ENCODE data around the gene GIPR. TPM values are rescaled to one million over a fixed set of nuclear protein-coding genes. Genes with fewer than 3 reads are reported as not detected.
"Not testable (repeated sequence)": the region's sequence is repeated elsewhere in the genome, so short reads cannot be mapped to it uniquely, and the experiment has no call there.

The GIPR gene, protein sequence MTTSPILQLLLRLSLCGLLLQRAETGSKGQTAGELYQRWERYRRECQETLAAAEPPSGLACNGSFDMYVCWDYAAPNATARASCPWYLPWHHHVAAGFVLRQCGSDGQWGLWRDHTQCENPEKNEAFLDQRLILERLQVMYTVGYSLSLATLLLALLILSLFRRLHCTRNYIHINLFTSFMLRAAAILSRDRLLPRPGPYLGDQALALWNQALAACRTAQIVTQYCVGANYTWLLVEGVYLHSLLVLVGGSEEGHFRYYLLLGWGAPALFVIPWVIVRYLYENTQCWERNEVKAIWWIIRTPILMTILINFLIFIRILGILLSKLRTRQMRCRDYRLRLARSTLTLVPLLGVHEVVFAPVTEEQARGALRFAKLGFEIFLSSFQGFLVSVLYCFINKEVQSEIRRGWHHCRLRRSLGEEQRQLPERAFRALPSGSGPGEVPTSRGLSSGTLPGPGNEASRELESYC
- total RNA-seq = 10 to 100 TPM; 29.0 to 74.0 TPM

DNA sequence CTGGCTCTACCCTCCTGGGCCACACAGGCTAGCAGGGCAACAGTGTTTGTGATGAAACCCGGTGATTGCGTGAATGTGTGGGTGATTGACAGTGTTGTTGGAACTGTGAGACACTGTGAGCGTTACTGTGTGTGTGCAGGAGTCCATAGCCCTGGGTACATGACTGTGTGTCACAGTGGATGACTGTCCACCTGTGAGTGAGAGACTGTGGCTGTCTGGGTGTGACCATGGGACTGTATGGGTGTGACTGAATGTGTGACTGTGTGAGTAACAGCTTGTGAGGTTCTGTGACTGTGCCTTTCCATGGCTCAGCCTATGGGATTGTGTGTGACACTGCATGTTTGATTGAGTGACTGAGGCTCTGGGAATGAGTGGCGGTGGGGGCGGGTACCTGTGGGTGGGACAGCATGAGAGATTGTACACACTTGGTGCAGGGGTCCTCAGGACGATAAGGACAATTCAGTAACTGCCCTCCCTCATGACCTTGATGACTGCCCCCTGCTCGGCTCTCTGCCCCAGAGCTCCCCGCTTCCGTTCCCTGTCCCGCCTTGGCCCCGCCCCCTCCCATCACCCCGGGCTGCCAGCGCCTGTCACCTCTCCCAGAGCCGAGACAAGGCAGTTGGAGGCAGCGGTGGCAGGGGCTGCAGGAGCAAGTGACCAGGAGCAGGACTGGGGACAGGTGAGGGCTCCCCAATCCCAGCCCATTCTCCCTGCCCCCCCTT lies at the start of gene GIPR:
Gene GIPR, plus strand, starts transcription at position 602 of the 722 bp plus-strand sequence. CDS start 1,300 bp downstream, outside the sequence.
- peak; percentile 91 to 93 for ATAC-seq
- Mint-ChIP-seq H3K9me3 (no peaks in the 10 kb centered on the region), H3K27me3 (no peaks in the 10 kb centered on the region), H3K4me1 (ENCODE audit: low read depth in 2 of 2) (peaks cover 41 to 47% of the 10 kb centered on the region in 2 donors), H3K36me3 (peaks cover 3% of the 10 kb centered on the region), H3K4me3 (peak within 1 kb of the TSS; percentile 94), H3K27ac (peak within 1 kb of the TSS; percentile 78 to 88)
- DNase-seq (ENCODE audit: low spot score) = peak; percentile 87

DNA sequence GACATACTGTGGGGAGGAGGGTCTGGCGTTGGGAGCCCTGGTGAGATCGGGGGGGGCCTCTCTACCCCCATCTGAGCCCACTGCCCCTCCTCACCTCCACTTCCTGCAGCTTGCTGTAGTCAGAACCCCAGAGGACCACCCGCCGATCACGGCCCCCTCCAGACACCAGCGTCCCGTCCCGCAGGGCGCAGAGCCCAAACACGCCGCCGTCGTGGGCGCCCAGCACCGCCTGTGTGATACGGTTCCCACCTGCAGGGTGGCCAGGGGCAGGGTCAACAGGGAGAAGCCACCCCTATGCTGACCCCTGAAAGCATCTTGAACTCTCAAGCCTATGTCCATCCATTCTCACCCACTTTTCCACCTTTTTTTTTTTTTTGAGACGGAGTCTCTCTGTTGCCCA lies 46.6 kb upstream of the GIPR start:
- Mint-ChIP-seq H3K27ac (peak overlapping the region in 1 of 2 donors; percentile 2), H3K27me3 (no peaks in the 10 kb centered on the region), H3K36me3 (peaks cover 23% of the 10 kb centered on the region), H3K9me3 (no peaks in the 10 kb centered on the region), H3K4me1 (ENCODE audit: low read depth in 2 of 2) (peaks cover 14 to 18% of the 10 kb centered on the region in 2 donors), H3K4me3 (no peak overlapping the region)
- DNase-seq (ENCODE audit: low spot score) (no peak), ATAC-seq (peak; percentile 28 to 43)

DNA sequence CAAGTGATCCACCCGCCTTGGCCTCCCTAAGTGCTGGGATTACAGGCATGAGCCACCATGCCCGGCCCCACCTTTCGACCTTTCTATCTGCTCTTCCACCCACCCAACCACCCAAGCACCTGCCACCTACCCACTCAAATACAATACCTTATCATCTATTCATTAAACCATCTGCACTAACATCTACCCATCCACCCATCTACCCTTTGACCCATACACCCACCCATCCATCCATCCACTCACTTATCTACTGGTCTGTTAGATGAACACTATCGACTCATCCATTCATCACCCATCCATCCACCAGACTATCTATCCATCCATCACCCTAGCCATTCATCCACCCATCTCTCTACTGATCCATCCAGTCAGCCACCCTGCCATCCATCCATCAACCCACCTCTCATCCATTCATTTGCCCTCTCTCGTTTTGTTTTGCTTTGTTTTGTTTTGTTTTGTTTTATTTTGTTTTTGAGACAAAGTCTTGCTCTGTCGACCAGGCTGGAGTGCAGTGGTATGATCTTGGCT lies 46.0 kb upstream of the GIPR start:
- ATAC-seq (no peak), DNase-seq (ENCODE audit: low spot score) (no peak)
- Mint-ChIP-seq H3K36me3 (peaks cover 23% of the 10 kb centered on the region), H3K27me3 (no peaks in the 10 kb centered on the region), H3K27ac (peak overlapping the region in 1 of 2 donors; percentile 2), H3K9me3 (no peaks in the 10 kb centered on the region), H3K4me3 (no peak overlapping the region), H3K4me1 (ENCODE audit: low read depth in 2 of 2) (peaks cover 14 to 15% of the 10 kb centered on the region in 2 donors)

DNA sequence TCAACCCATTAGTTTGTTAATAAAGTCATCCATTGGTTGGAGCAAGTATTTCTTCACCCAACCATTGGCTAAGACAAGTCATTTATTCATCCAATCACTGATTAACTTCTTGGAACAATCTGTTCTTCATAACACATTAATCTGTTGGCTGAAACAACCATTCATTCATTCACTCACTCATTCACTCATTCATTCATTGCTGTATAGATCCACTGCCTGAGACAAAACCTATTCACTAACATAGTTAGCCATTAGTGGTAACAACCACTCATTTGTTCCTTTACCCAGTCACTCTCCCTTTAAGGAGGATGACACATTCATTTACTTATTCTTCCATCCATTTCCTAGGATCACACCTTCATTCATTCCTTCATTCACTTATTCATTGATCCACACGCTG lies 44.0 kb upstream of the GIPR start:
- H3K4me3 Mint-ChIP-seq = no peak overlapping the region
- H3K9me3 Mint-ChIP-seq = no peaks in the 10 kb centered on the region
- no peak for DNase-seq (ENCODE audit: low spot score)
- H3K27ac Mint-ChIP-seq = peak overlapping the region; percentile 3 to 13
- no peaks in the 10 kb centered on the region for H3K27me3 Mint-ChIP-seq
- H3K36me3 Mint-ChIP-seq = peaks cover 23% of the 10 kb centered on the region
- peaks cover 14 to 23% of the 10 kb centered on the region in 2 donors for H3K4me1 Mint-ChIP-seq (ENCODE audit: low read depth in 2 of 2)
- no peak for ATAC-seq

DNA sequence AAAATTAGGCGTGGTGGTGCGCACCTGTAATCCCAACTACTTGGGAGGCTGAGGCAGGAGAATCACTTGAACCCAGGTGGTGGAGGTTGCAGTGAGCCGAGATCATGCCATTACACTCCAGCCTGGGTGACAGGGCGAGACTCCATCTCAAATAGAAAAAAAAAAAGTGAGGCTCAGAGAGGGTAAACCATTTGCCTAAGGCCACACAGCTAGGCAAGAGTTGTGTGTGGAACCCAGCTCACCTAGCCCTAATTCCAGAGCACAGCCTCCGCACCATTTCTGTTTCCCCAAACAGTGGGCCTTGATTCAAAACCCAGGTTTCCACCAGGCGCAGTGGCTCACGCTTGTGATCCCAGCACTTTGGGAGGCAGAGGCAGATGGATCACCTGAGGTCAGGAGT lies 39.8 kb upstream of the GIPR start:
- peaks cover 20 to 34% of the 10 kb centered on the region in 2 donors for H3K4me1 Mint-ChIP-seq (ENCODE audit: low read depth in 2 of 2)
- not testable (repeated sequence) for H3K4me3 Mint-ChIP-seq; DNase-seq (ENCODE audit: low spot score); H3K9me3 Mint-ChIP-seq; H3K27me3 Mint-ChIP-seq; ATAC-seq
- H3K27ac Mint-ChIP-seq = peak overlapping the region; percentile 91 to 94
- H3K36me3 Mint-ChIP-seq = peaks cover 15% of the 10 kb centered on the region

DNA sequence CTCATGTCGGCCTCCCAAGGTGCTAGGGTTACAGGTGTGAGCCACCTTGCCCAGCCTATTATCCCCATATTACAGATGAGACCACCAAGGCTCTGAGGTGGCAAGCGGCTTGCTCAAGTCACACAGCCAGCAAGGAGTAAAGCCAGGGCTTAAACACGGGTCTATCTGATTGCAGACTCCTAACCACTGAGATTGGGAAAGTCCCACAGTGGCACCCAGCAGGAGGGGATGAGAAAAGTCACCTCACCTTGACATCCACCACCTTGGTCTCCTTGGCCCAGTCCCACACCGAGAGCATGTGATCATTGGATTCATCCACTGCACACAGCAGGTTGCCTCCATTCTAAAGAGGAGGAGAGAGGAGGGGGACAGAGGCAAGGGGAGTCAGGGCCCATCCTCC lies 38.3 kb upstream of the GIPR start:
- Mint-ChIP-seq H3K4me1 (ENCODE audit: low read depth in 2 of 2) (peaks cover 12 to 27% of the 10 kb centered on the region in 2 donors), H3K27me3 (no peaks in the 10 kb centered on the region), H3K27ac (peak overlapping the region; percentile 91 to 94), H3K4me3 (peak overlapping the region; percentile 80), H3K36me3 (peaks cover 6% of the 10 kb centered on the region), H3K9me3 (no peaks in the 10 kb centered on the region)
- DNase-seq (ENCODE audit: low spot score) = no peak
- ATAC-seq = peak; percentile 61 to 62

DNA sequence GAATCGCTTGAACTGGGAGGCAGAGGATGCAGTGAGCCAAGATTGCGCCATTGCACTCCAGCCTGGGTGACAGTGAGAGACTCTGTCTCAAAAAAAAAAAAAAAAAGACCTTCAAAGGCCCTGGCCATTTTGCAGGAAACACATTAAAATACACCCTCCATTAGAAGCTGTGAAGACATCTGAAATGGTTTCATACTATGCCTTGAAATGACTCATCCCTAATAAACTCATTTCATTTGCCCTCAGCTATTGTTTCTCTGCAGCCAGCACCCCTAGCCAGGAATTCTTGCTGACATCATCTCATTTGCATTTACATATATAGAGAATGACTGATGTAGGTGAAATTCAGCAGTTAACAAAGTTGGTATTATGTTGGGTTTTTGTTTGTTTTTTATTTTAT lies 37.6 kb upstream of the GIPR start:
- peaks cover 3% of the 10 kb centered on the region for H3K36me3 Mint-ChIP-seq
- ATAC-seq (peak; percentile 92 to 95), DNase-seq (ENCODE audit: low spot score) (peak; percentile 78)
- H3K4me3 Mint-ChIP-seq = peak overlapping the region; percentile 41
- H3K27me3 Mint-ChIP-seq = no peaks in the 10 kb centered on the region
- H3K27ac Mint-ChIP-seq = peak overlapping the region; percentile 91 to 94
- no peaks in the 10 kb centered on the region for H3K9me3 Mint-ChIP-seq
- H3K4me1 Mint-ChIP-seq (ENCODE audit: low read depth in 2 of 2) = peaks cover 10 to 25% of the 10 kb centered on the region in 2 donors

DNA sequence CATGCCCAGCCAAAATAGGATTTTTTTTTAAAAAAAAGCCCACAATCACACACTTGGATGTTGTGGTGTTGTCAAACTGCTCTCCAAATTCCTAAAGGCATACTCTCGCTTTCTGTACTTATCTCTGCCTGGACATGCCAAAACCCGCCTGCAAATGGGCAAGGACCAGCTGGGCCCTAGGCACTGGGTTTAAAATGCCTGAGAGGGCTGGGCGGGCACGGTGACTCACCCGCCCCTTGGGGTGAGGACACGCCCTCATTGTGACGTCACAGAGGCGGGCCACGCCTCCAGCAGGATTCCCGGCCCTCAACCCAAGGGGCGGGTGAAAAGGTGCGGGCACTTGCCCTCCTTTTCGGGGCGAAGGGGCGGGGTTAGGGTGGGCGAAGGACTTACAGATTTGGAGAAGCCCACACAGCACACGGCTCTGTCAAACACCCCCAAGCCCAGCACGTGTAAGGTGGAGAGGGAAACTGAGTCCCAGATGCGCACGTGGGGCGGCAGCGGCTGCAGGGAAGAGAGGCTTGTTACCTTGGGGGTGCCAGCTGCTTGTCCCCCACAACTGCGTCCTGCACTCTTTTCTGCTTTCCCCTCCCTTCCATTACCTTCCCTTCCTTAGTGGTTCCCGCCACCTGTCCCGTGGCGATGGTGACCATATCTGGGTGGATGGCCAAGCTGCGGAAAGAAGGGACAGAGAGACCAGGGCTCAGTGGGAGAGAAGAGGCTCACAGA lies 35.4 kb upstream of the GIPR start:
- H3K4me3 Mint-ChIP-seq = peak overlapping the region; percentile 66
- peak overlapping the region; percentile 60 to 94 for H3K27ac Mint-ChIP-seq
- DNase-seq (ENCODE audit: low spot score) (no peak), ATAC-seq (peak in 1 of 2 donors; percentile 39)
- no peaks in the 10 kb centered on the region for H3K27me3 Mint-ChIP-seq
- H3K9me3 Mint-ChIP-seq = no peaks in the 10 kb centered on the region
- peaks cover 6 to 20% of the 10 kb centered on the region in 2 donors for H3K4me1 Mint-ChIP-seq (ENCODE audit: low read depth in 2 of 2)
- no peaks in the 10 kb centered on the region for H3K36me3 Mint-ChIP-seq

DNA sequence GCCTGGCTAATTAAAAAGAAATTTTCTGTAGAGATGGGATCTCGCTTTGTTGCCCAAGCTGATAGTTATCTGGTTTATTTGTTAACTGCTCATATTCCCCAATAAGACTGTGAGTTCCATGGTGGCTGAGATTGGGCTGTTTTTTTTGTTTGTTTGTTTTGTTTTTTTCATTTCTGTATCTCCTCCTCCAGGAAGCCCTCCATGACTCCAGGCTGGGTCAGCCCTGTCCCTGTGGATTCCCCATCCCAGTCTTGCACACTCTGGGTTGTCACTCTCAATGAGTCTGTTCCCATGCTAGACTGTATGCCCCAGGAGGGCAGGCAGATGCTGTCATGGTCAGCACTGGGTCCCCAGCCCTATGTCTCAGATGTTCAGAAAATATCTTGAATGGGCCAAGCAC lies 31.7 kb upstream of the GIPR start:
- ATAC-seq (no peak), DNase-seq (ENCODE audit: low spot score) (no peak)
- peaks cover 21 to 23% of the 10 kb centered on the region in 2 donors for H3K4me1 Mint-ChIP-seq (ENCODE audit: low read depth in 2 of 2)
- H3K27ac Mint-ChIP-seq = peak overlapping the region in 1 of 2 donors; percentile 43
- peaks cover 3% of the 10 kb centered on the region for H3K9me3 Mint-ChIP-seq
- no peak overlapping the region for H3K4me3 Mint-ChIP-seq
- no peaks in the 10 kb centered on the region for H3K27me3 Mint-ChIP-seq
- peaks cover 7% of the 10 kb centered on the region for H3K36me3 Mint-ChIP-seq

DNA sequence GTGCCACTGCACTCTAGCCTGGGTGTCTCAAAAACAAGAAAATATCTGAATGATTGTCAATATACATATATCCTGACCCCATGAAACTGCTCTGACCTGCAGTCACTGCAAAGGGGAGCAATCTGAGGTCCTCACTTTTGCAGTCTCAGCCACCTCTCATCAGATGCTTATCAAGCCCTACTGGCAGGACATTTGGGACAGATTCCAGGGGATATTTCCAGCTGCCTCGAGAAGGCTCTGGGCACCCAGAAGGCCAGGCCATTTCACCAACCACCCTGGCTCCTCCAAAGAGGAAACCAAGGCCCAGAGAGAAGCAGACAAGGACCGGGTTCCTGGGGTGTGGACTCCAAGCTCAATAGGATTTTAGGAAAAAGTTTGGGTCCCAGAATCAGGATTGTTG lies 31.1 kb upstream of the GIPR start:
- H3K4me3 Mint-ChIP-seq = no peak overlapping the region
- peaks cover 4% of the 10 kb centered on the region for H3K9me3 Mint-ChIP-seq
- H3K36me3 Mint-ChIP-seq = peaks cover 10% of the 10 kb centered on the region
- no peaks in the 10 kb centered on the region for H3K27me3 Mint-ChIP-seq
- DNase-seq (ENCODE audit: low spot score) (no peak), ATAC-seq (no peak)
- peak overlapping the region in 1 of 2 donors; percentile 43 for H3K27ac Mint-ChIP-seq
- peaks cover 25 to 29% of the 10 kb centered on the region in 2 donors for H3K4me1 Mint-ChIP-seq (ENCODE audit: low read depth in 2 of 2)

DNA sequence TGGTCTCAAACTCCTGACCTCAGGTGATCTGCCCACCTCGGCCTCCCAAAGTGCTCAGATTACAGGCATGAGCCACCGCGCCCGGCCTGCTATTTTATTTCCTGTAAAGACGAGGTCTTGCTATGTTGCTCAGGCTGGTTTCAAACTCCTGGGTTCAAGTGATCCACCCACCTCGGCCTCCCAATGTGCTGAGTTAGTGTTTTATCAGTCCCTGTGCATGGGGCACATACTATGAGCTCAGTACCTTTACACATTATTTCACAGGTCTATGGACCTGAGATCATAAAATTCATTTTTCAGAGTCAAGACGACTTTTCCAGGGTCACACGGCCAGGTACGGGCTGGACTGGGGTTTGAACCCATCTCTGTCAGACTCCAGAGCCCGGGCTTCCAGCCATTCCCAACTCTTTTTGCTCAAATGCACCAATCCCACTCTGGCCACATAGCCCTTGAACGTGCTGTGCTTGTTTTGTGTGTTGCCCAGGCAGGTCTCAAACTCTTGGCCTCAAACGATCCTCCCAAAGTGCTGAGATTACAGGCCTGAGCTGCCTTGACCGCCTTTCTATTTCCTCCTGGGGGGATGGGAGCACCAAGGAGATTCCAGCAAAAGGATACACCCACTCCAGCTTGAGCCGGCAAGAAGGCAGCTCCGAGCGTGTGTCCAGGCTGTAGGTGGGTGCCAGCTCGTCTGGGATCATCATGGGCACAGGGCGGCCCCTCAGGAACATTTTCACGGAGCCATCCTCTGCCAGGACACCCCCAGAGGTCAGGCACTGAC lies 29.9 kb upstream of the GIPR start:
- H3K4me3 Mint-ChIP-seq = peak overlapping the region; percentile 92
- DNase-seq (ENCODE audit: low spot score) (no peak), ATAC-seq (no peak)
- peaks cover 31 to 35% of the 10 kb centered on the region in 2 donors for H3K4me1 Mint-ChIP-seq (ENCODE audit: low read depth in 2 of 2)
- H3K9me3 Mint-ChIP-seq = peaks cover 4% of the 10 kb centered on the region
- H3K27ac Mint-ChIP-seq = peak overlapping the region; percentile 93 to 94
- H3K36me3 Mint-ChIP-seq = peaks cover 10% of the 10 kb centered on the region
- no peaks in the 10 kb centered on the region for H3K27me3 Mint-ChIP-seq

DNA sequence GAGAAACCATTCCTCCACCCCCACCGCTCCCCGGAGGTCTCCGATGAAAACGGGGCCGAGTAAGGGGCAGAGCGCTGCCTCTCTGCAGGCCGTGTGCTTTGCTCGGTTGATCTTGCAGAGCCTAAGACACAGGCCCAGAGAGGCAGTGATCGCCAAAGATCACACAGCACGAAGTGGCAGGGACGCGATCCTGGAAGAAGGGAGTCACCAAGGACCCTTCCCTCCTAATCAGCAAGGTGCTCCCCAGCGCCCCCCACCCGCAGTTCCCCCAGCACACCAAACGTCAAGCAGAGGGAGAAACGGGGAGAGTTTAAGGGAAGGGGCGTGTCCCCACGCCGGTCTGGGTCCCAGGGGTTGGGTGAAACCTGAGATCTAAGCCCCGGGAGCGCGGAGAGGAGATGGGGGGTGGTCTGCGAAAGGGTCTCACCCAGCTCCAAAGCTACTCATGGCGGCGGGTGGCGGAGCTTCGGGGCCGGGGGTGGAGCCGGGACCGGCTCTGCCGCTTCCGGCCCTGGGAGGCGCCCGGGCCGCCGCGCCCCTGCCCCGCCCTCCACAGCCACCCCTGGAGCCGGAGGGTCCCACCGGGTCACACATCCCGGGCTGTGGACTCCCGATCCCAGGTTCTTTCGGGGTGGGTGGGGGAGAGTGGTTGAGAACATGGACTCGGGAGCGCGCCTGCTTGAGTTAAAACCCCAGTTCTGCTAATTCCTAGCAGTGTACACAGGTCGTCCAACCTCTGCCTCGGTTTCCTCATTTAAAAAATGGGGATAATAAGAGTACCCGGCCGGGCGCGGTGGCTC lies 28.9 kb upstream of the GIPR start, which contains the start of gene EML2:
Gene EML2, minus strand, starts transcription at position 468 of the 800 bp plus-strand sequence. Its CDS starts 21 bp downstream, at position 447.
- Mint-ChIP-seq H3K27ac (peak within 1 kb of the TSS; percentile 93 to 94), H3K9me3 (peaks cover 4% of the 10 kb centered on the region), H3K27me3 (no peaks in the 10 kb centered on the region), H3K4me3 (peak within 1 kb of the TSS; percentile 92), H3K36me3 (peaks cover 10% of the 10 kb centered on the region), H3K4me1 (ENCODE audit: low read depth in 2 of 2) (peaks cover 39 to 40% of the 10 kb centered on the region in 2 donors)
- ATAC-seq (peak in 1 of 2 donors; percentile 12), DNase-seq (ENCODE audit: low spot score) (peak; percentile 75)
